HG03196 (cell line): ENCODE data around the gene CCDC40.
"Not testable (repeated sequence)": the region's sequence is repeated elsewhere in the genome, so short reads cannot be mapped to it uniquely, and the experiment has no call there.

Source experiments
- ATAC-seq: cut with Tn5 transposase; IDR thresholded peaks from one replicate; pipeline ENCODE4 v1.9.1; 2021; ENCODE audit not compliant: unreplicated experiment

Gene CCDC40

GRCh38 chr17:80071116-80071841 lies 34.8 kb downstream of the CCDC40 start:
- ATAC-seq: no peak

GRCh38 chr17:80072410-80072809 lies 36.0 kb downstream of the CCDC40 start:
- no peak for ATAC-seq

GRCh38 chr17:80080081-80080480 lies 43.6 kb downstream of the CCDC40 start:
- no peak for ATAC-seq

DNA sequence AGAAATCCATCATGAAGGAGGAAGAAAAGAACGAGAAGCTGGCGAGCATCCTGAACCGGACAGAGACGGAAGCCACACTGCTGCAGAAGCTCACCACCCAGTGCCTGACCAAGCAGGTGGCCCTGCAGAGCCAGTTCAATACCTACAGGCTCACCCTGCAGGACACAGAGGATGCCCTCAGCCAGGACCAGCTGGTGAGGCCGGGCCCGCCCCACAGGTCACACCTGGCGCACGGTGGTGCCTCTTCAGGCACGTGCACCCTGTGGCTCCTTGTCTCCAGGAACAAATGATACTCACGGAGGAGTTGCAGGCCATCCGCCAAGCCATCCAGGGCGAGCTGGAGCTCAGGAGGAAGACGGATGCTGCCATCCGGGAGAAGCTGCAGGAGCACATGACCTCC lies 45.2 kb downstream of the CCDC40 start:
- ATAC-seq: no peak

DNA sequence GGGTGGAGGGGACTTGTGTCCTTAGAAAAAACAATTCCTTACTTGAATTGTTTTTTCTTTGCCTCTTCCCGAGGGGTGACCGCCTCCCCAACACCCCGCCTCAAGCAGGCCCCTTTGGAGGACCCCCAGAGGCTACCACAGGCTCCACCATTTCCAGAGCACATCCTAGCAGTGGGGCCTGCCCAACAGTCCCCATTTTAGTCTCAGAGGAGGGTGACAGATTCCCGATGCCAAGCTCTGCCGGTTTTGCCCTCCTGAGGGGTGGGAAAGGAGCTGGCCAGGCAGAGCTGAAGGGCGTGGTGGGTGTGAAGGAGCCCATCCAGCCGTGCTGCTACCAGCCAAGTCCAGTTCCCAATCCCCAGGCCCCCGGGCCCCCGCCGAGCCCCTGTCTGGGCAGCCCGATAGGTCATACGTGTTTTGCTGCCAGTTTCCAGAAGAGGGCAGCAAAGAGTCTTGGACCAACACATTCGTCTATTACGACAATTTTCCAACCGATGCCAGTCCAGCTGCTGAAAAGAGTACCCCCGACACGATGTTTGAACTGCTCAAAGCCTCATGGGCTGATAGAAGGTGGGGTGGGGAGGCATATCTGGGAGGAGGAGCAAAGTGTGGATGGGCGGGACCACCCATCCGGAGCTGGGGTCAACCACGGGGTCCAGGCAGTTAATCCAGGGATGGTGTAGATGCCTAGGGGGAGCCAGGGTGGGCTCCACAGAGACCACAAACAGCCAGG lies 46.1 kb downstream of the CCDC40 start:
- ATAC-seq: no peak

DNA sequence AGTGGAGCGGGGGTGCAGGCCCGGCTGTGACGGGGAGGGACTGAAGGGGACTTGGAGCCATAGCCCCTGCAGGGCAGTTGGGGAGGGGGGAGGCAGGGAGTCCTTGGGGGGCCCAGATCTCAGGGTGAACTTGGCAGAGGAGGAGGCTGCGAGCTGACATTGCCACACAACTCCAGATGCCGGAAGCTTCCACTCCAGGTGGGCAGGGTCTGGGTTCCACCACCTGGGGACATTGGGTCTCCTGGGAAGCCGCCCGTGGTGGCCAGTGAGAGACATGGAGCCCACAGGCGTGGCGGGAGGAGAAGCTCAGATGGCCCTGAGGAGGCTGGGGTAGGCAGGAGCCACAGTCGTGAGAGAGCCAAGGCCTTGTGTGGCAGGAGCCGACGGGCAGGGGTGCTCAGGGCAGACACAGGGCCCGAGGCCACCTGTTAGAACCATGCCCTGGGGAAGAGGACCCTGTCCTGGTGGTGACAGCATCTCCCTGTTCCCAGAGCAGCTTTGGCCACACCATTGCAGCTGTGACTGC lies 46.8 kb downstream of the CCDC40 start:
- ATAC-seq: no peak

DNA sequence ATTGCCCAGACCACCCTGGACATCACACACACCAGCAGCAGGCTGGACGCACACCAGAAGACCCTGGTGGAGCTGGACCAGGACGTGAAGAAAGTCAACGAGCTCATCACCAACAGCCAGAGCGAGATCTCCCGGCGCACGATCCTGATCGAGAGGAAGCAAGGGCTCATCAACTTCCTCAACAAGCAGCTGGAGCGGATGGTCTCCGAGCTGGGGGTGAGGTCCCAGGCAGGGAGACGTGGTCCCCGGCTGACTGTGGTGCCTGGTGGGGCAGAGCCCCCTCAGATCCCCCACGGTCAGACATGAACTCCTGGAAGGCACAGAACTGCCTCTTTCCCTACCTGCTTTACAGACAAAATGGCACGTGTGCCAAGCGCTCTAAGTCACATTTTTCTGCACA lies 48.3 kb downstream of the CCDC40 start:
- no peak for ATAC-seq

DNA sequence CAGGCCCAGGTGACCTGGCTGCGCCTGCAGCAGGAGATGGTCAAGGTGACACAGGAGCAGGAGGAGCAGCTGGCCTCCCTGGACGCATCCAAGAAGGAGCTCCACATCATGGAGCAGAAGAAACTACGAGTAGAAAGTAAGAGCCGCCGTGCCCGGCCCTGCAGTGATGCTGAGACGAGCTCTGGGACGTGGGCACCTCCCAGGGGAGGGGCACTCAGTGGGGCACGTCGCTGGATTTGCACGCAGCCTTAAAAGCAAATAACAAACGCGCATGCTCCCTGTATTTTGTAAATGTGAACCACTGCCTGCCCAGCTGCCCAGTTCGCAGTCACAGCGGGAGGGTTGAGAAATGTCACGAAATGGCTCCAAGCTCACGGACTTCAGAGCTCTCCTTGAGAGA lies 49.6 kb downstream of the CCDC40 start:
- ATAC-seq: no peak

- no peak for ATAC-seq
Measured at GRCh38 chr17:80086616-80087015, 50.2 kb downstream of the CCDC40 start.

GRCh38 chr17:80087346-80088265 lies 51.2 kb downstream of the CCDC40 start:
- no peak for ATAC-seq

GRCh38 chr17:80089762-80090161 lies 53.3 kb downstream of the CCDC40 start:
- ATAC-seq: no peak

GRCh38 chr17:80090164-80090563 lies 53.7 kb downstream of the CCDC40 start:
- not testable (repeated sequence) for ATAC-seq

DNA sequence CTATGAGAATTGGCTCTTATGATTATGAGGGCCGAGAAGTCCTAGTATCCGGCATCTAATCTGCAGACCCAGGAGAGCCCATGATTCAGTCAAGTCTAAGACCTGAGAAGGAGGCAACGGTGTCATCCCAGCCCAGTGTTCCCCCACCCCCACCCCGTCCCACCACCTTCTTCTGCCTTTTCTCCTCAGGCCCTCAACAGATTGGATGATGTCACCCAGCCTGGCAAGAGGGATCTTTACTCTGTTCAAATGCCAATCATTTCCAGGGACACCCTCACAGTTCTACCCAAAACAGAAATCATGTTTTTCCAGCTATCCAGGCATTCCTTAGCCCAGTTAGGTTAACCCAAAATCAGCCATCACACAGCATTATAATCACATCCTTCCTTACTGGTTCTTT lies 54.9 kb downstream of the CCDC40 start:
- no peak for ATAC-seq

- ATAC-seq: no peak
Measured at GRCh38 chr17:80092959-80093358, 56.5 kb downstream of the CCDC40 start.

DNA sequence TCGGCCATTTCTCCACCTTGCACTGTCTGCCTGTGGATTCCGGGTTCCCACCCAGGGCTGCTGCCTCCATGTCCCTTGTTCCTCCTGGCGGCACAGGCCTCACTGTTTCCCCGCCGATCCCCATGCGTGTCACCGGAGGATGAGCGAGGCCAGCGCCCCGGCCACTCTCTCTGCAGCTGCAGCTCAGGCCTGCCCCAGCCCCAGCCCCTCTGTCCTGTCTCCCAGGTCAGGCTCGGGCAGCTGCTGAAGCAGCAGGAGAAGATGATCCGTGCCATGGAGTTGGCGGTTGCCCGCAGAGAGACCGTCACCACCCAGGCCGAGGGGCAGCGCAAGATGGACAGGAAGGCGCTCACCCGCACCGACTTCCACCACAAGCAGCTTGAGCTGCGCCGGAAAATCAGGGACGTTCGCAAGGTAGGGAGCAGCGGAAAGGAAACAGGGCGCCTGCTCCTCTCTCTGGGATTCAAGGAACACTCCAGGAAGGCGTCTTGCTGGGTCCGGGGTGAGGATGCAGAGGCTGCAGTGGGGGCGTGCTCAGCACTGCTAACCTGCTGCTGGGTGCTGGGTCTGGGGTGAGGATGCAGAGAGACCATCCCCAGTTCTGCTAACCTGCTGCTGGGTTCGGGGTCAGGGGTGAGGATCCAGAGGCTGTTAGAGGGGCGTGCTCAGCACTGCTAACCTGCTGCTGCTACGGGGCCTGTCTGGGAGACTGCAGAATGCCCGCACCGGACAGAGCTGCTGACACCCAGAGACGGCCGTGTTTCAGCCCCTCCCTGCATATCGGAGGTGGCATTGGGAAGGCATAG lies 58.8 kb downstream of the CCDC40 start:
- ATAC-seq: no peak

DNA sequence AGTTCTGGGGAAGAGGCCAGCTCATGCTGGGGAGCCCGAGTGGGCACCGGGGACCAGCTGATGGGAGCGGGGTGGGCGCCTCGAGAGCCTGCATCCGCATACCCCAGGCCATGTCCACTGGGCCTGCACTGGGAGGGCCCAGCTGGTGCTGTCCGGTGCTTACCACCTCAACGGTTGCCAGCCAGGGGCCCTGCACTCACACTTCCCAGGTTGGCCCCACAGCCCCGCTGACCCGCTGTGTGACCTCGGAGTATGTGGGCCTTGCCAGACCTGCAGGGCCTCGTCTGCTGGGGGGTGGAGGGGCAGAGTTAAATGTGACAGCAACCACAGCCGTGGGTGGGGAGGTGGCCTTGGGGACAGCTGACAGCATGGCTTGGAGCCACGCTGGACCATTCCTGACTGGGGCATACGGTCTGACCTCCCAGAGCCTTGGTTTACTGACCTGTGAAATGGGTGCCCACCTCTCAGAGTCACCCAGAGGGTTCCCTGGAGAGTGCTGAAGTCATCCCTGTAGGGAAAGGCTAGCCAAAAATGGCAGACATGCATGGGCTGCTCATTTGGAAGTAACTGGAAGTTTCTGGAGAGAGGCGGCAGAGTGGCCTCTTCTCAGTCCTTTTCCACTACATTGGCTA lies 59.5 kb downstream of the CCDC40 start:
- no peak for ATAC-seq

- no peak for ATAC-seq
Measured at GRCh38 chr17:80096561-80097021, 60.1 kb downstream of the CCDC40 start.

DNA sequence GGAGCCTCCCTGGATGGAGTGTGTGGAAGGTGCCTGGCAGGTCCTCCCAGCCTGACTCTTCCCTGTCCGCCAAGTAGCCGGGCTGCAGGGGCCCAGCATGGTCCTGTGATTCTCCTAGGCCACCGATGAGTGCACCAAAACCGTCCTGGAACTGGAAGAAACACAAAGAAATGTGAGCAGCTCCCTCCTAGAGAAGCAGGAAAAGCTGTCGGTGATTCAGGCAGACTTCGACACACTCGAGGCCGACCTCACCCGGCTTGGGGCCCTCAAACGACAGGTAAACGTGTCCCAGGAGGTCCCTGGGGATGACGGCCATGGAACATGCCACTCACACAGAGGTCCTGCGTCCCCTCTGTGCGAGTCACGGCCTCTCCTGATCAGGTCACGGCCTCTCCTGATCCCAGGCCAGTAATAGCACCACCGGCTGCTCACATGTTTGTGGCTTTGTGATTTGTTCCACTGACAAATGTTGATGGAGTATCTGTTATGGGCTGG lies 60.7 kb downstream of the CCDC40 start:
- ATAC-seq: no peak

- ATAC-seq: no peak
Measured at GRCh38 chr17:80097844-80098691, 61.6 kb downstream of the CCDC40 start.
